A549 (cell line): ENCODE data around the gene SLC5A4. TPM values are rescaled to one million over a fixed set of nuclear protein-coding genes. Genes with fewer than 3 reads are reported as not detected.

Source experiments
- ATAC-seq, 2 experiments: fragments of 200-7000 bp in 1 of 2; fragments of >200 bp in 1 of 2; cut with Nextera tagmentation in 1 of 2; cut with Tn5 transposase in 1 of 2; 3 replicates each; pipeline versions ENCODE4 v1.8.0 to v1.9.1; 2018 to 2020; ENCODE audit warnings: mild to moderate bottlenecking in 1 of 2, moderate library complexity in 1 of 2
- CTCF ChIA-PET: fragments of 300-600 bp; sonication (Branson Sonifier 250); formaldehyde crosslinking; extraction: SDS; loops from one replicate; lab custom pipeline; 2021; ENCODE audit warnings: antibody characterized with exemption, inconsistent platforms; lab: Yijun Ruan, JAX
- POLR2A ChIA-PET: fragments of 350-600 bp; formaldehyde crosslinking; extraction: SDS; loops from one replicate; lab custom pipeline; 2021; ENCODE audit warnings: antibody characterized with exemption, inconsistent platforms; lab: Yijun Ruan, JAX
- DNase-seq, 2 experiments: peaks; one replicate each; pipeline versions ENCODE4 v3.0.0 to v3.0.0-alpha.2; 2011 to 2016; ENCODE audit warnings: low read depth in 1 of 2, low spot score in 1 of 2
- FAIRE-seq: peaks from 2 replicates; lab custom pipeline; 2011; peaks lifted over from hg19 to GRCh38; lab: Jason Lieb, UNC
- H3K27ac ChIP-seq, 2 experiments: fragments of >200 bp; sonication (Bioruptor Twin); formaldehyde crosslinking; 3 replicates each; pipeline ENCODE4 v1.5.1; 2016 to 2017
- H3K4me1 ChIP-seq: fragments of >200 bp; sonication (Bioruptor Twin); formaldehyde crosslinking; 3 replicates; pipeline ENCODE4 v1.6.1; 2016
- H3K4me2 ChIP-seq: fragments of >200 bp; sonication (Bioruptor Twin); formaldehyde crosslinking; 3 replicates; pipeline ENCODE4 v1.6.1; 2016
- H3K4me3 ChIP-seq: fragments of >200 bp; sonication (Bioruptor Twin); formaldehyde crosslinking; 3 replicates; pipeline ENCODE4 v1.5.1; 2016
- H3K9me3 ChIP-seq: fragments of >200 bp; sonication (Bioruptor Twin); formaldehyde crosslinking; 3 replicates; pipeline ENCODE4 v1.6.1; 2016
- CBX2 ChIP-seq: fragments of 200-600 bp; sonication (generic); IDR thresholded peaks from 2 replicates; pipeline ENCODE4 v1.6.1; 2016; ENCODE audit warnings: low read depth, mild to moderate bottlenecking, borderline replicate concordance
- CEBPB ChIP-seq, 2 experiments: fragments of >200 bp in 1 of 2; sonication (Bioruptor Twin) in 1 of 2; formaldehyde crosslinking in 1 of 2; IDR thresholded peaks; 2 replicates each; pipeline ENCODE4 v1.6.1; 2012 to 2016
- EHF ChIP-seq: fragments of 250-450 bp; sonication (Bioruptor Pico); IDR thresholded peaks from 2 replicates; pipeline ENCODE4 v1.5.0; 2020; ENCODE audit warnings: mild to moderate bottlenecking
- EP300 ChIP-seq, 2 experiments: fragments of >200 bp; sonication (Bioruptor Twin); formaldehyde crosslinking; IDR thresholded peaks; 2 replicates in 1 of 2; 3 replicates in 1 of 2; pipeline ENCODE4 v1.6.1; 2016 to 2017
- FOSB ChIP-seq: fragments of 250-450 bp; sonication (Bioruptor Pico); IDR thresholded peaks from 2 replicates; pipeline ENCODE4 v1.5.0; 2020; ENCODE audit warnings: mild to moderate bottlenecking, moderate library complexity
- FOXS1 ChIP-seq: fragments of 250-450 bp; sonication (Bioruptor Pico); IDR thresholded peaks from 2 replicates; pipeline ENCODE4 v1.5.0; 2020; ENCODE audit warnings: mild to moderate bottlenecking, moderate library complexity
- HES2 ChIP-seq: fragments of >200 bp; sonication (Bioruptor Twin); formaldehyde crosslinking; IDR thresholded peaks from 2 replicates; pipeline ENCODE4 v1.6.1; 2016
- HOXB5 ChIP-seq: fragments of 250-450 bp; sonication (Bioruptor Pico); IDR thresholded peaks from 2 replicates; pipeline ENCODE4 v1.5.0; 2020; ENCODE audit warnings: mild to moderate bottlenecking, moderate library complexity
- JUN ChIP-seq, 2 experiments: fragments of >200 bp; sonication (Bioruptor Twin); formaldehyde crosslinking; IDR thresholded peaks; 2 replicates in 1 of 2; 3 replicates in 1 of 2; pipeline ENCODE4 v1.6.1; 2016 to 2017
- JUNB ChIP-seq: fragments of >200 bp; sonication (Bioruptor Twin); formaldehyde crosslinking; IDR thresholded peaks from 2 replicates; pipeline ENCODE4 v1.6.1; 2016
- KDM1A ChIP-seq: fragments of 200-600 bp; sonication (generic); IDR thresholded peaks from 2 replicates; pipeline ENCODE4 v1.6.1; 2016; ENCODE audit warnings: low read depth, mild to moderate bottlenecking
- KDM5A ChIP-seq: fragments of 200-600 bp; sonication (generic); IDR thresholded peaks from 2 replicates; pipeline ENCODE4 v1.6.1; 2016; ENCODE audit warnings: antibody characterized with exemption, mild to moderate bottlenecking
- MAZ ChIP-seq: fragments of 150-350 bp; IDR thresholded peaks from 2 replicates; pipeline ENCODE4 v1.6.1; 2014; ENCODE audit warnings: antibody characterized with exemption, low read depth, low read length, borderline replicate concordance
- MYC ChIP-seq: IDR thresholded peaks from 2 replicates; pipeline ENCODE4 v1.6.1; 2012; ENCODE audit warnings: mild to moderate bottlenecking, inconsistent platforms, low read length, improper control_type of control experiment, borderline replicate concordance
- PHF8 ChIP-seq: fragments of 200-600 bp; sonication (generic); IDR thresholded peaks from 2 replicates; pipeline ENCODE4 v1.6.1; 2016; ENCODE audit warnings: low read depth, mild to moderate bottlenecking, antibody characterized with exemption, moderate library complexity, borderline replicate concordance
- POLR2A ChIP-seq: IDR thresholded peaks from 2 replicates; pipeline ENCODE4 v1.6.1; 2012; ENCODE audit warnings: mild to moderate bottlenecking, low read length
- RARB ChIP-seq: fragments of 250-450 bp; sonication (Bioruptor Pico); IDR thresholded peaks from 2 replicates; pipeline ENCODE4 v1.8.0; 2021; ENCODE audit warnings: mild to moderate bottlenecking, moderate library complexity
- RCOR1 ChIP-seq: fragments of 150-350 bp; IDR thresholded peaks from 2 replicates; pipeline ENCODE4 v1.6.1; 2014; ENCODE audit warnings: antibody characterized with exemption, low read length, low read depth
- REST ChIP-seq: fragments of 200-600 bp; sonication (generic); IDR thresholded peaks from 2 replicates; pipeline ENCODE4 v1.6.1; 2016; ENCODE audit warnings: antibody characterized with exemption, mild to moderate bottlenecking, moderate library complexity
- RFX5 ChIP-seq: fragments of 450-650 bp; IDR thresholded peaks from 2 replicates; pipeline ENCODE4 v1.7.1; 2014; ENCODE audit warnings: antibody characterized with exemption, mild to moderate bottlenecking, moderate library complexity
- SMC3 ChIP-seq: fragments of >200 bp; sonication (Bioruptor Twin); formaldehyde crosslinking; IDR thresholded peaks from 3 replicates; pipeline ENCODE4 v1.6.1; 2018; ENCODE audit warnings: inconsistent platforms
- TFCP2L1 ChIP-seq: fragments of 250-450 bp; sonication (Bioruptor Pico); IDR thresholded peaks from 2 replicates; pipeline ENCODE4 v1.5.0; 2021; ENCODE audit warnings: mild to moderate bottlenecking
- ZFP36 ChIP-seq: fragments of 450-650 bp; IDR thresholded peaks from 2 replicates; pipeline ENCODE4 v1.6.1; 2014; ENCODE audit warnings: borderline replicate concordance; ENCODE audit not compliant: partially characterized antibody
- ZSCAN20 ChIP-seq: fragments of 250-450 bp; sonication (Bioruptor Pico); IDR thresholded peaks from 2 replicates; pipeline ENCODE4 v1.8.0; 2022; ENCODE audit warnings: mild to moderate bottlenecking, moderate library complexity
- WGBS: methylation state at CpG from one replicate; pipeline ENCODE4 v1.1.6; 2017; ENCODE audit errors: missing lambda C conversion rate; 5-methylcytosine and 5-hydroxymethylcytosine counted together
- polyA plus RNA-seq, 4 experiments: library from polyadenylated mRNA; depleted of rRNA in 3 of 4; stranded (reverse); fragments of >200 nt; fragmentation: RNase III in 1 of 4; extraction: RNeasy Plus Mini Kit Qiagen cat#74134 plus additional on column Dnase treatment in 1 of 4; gene quantifications; 2 replicates in 3 of 4; 3 replicates in 1 of 4; pipeline ENCODE4 v1.2.3, GENCODE V29; 2011 to 2017
- TF ChIP-seq, protein P1 (sequence below): IDR thresholded peaks from 2 replicates; pipeline ENCODE4 v1.6.1; 2012
- TF ChIP-seq, protein P2 (sequence below): fragments of 450-650 bp; IDR thresholded peaks from 2 replicates; pipeline ENCODE4 v1.6.1; 2014; ENCODE audit warnings: antibody characterized with exemption
- TF ChIP-seq, protein P3 (sequence below): fragments of 150-350 bp; IDR thresholded peaks from 2 replicates; pipeline ENCODE4 v1.6.1; 2014; ENCODE audit warnings: low read depth, mild to moderate bottlenecking, low read length
- TF ChIP-seq, protein P4 (sequence below): fragments of >200 bp; sonication (Bioruptor Twin); formaldehyde crosslinking; IDR thresholded peaks from 3 replicates; pipeline ENCODE4 v1.5.1; 2016
- TF ChIP-seq, protein P5 (sequence below): fragments of 250-450 bp; sonication (Bioruptor Pico); IDR thresholded peaks from 2 replicates; pipeline ENCODE4 v1.5.0; 2020; ENCODE audit warnings: low read depth, mild to moderate bottlenecking, moderate library complexity

SLC5A4 gene
- polyA plus RNA-seq, 2 of the 4 experiments (the other 2 are of a cell fraction): not detected

GRCh38 chr22:32183625-32184024 lies 71.5 kb downstream of the SLC5A4 start:
- no peak for FAIRE-seq
- no peak for TF ChIP-seq CEBPB (IDR thresholded peaks at IDR 0.05)
- no peak for TF ChIP-seq REST
- no peak for TF ChIP-seq MYC
- no peak for TF ChIP-seq SMC3
- TF ChIP-seq, protein P1, sequence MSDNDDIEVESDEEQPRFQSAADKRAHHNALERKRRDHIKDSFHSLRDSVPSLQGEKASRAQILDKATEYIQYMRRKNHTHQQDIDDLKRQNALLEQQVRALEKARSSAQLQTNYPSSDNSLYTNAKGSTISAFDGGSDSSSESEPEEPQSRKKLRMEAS: no peak
- TF ChIP-seq, protein P2, sequence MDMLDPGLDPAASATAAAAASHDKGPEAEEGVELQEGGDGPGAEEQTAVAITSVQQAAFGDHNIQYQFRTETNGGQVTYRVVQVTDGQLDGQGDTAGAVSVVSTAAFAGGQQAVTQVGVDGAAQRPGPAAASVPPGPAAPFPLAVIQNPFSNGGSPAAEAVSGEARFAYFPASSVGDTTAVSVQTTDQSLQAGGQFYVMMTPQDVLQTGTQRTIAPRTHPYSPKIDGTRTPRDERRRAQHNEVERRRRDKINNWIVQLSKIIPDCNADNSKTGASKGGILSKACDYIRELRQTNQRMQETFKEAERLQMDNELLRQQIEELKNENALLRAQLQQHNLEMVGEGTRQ: no peak
- no peak for TF ChIP-seq EHF (CRISPR knock-in tag)
- TF ChIP-seq ZFP36: no peak
- TF ChIP-seq CBX2: no peak
- TF ChIP-seq KDM1A: no peak
- TF ChIP-seq POLR2A: no peak
- TF ChIP-seq MAZ: no peak
- TF ChIP-seq, protein P3, sequence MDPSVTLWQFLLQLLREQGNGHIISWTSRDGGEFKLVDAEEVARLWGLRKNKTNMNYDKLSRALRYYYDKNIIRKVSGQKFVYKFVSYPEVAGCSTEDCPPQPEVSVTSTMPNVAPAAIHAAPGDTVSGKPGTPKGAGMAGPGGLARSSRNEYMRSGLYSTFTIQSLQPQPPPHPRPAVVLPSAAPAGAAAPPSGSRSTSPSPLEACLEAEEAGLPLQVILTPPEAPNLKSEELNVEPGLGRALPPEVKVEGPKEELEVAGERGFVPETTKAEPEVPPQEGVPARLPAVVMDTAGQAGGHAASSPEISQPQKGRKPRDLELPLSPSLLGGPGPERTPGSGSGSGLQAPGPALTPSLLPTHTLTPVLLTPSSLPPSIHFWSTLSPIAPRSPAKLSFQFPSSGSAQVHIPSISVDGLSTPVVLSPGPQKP: no peak
- no peak for TF ChIP-seq ZSCAN20 (CRISPR knock-in tag)
- TF ChIP-seq FOXS1: no peak
- H3K4me3 ChIP-seq: no peak overlapping the region
- no peak overlapping the region for H3K4me2 ChIP-seq
- ChIA-PET POLR2A (interaction anchor here (0.6 kb wide), 1 partner anchor 12 kb away, joined by 3 read pairs; no protein-coding TSS in a partner anchor), CTCF (no interaction called here)
- ATAC-seq: no peak
- 11% methylated on average over 3 of the region's 3 CpGs for WGBS
- DNase-seq: no peak
- H3K9me3 ChIP-seq: no peaks in the 10 kb centered on the region
- no peaks in the 10 kb centered on the region for H3K4me1 ChIP-seq
- no peak overlapping the region for H3K27ac ChIP-seq

- H3K27ac ChIP-seq: no peak overlapping the region
- DNase-seq (no peak), FAIRE-seq (no peak), ATAC-seq (no peak)
- H3K4me2 ChIP-seq: no peak overlapping the region
- no peaks in the 10 kb centered on the region for H3K4me1 ChIP-seq
- ChIA-PET POLR2A (no interaction called here), CTCF (no interaction called here)
- H3K4me3 ChIP-seq: no peak overlapping the region
- no peaks in the 10 kb centered on the region for H3K9me3 ChIP-seq
- WGBS: 10% methylated on average over 5 of the region's 6 CpGs
- TF ChIP-seq FOSB (CRISPR knock-in tag): no peak
- TF ChIP-seq KDM1A: no peak
- TF ChIP-seq RARB: no peak
- TF ChIP-seq, protein P4, sequence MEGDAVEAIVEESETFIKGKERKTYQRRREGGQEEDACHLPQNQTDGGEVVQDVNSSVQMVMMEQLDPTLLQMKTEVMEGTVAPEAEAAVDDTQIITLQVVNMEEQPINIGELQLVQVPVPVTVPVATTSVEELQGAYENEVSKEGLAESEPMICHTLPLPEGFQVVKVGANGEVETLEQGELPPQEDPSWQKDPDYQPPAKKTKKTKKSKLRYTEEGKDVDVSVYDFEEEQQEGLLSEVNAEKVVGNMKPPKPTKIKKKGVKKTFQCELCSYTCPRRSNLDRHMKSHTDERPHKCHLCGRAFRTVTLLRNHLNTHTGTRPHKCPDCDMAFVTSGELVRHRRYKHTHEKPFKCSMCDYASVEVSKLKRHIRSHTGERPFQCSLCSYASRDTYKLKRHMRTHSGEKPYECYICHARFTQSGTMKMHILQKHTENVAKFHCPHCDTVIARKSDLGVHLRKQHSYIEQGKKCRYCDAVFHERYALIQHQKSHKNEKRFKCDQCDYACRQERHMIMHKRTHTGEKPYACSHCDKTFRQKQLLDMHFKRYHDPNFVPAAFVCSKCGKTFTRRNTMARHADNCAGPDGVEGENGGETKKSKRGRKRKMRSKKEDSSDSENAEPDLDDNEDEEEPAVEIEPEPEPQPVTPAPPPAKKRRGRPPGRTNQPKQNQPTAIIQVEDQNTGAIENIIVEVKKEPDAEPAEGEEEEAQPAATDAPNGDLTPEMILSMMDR: no peak
- TF ChIP-seq RFX5: no peak
- no peak for TF ChIP-seq PHF8
- TF ChIP-seq, protein P5, sequence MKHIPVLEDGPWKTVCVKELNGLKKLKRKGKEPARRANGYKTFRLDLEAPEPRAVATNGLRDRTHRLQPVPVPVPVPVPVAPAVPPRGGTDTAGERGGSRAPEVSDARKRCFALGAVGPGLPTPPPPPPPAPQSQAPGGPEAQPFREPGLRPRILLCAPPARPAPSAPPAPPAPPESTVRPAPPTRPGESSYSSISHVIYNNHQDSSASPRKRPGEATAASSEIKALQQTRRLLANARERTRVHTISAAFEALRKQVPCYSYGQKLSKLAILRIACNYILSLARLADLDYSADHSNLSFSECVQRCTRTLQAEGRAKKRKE (CRISPR knock-in tag): no peak
- TF ChIP-seq, protein P1: no peak
- no peak for TF ChIP-seq KDM5A
- no peak for TF ChIP-seq JUN (IDR thresholded peaks at IDR 0.05)
- no peak for TF ChIP-seq TFCP2L1 (CRISPR knock-in tag)
- TF ChIP-seq CBX2: no peak
- TF ChIP-seq CEBPB (IDR thresholded peaks at IDR 0.05): no peak
- TF ChIP-seq HOXB5 (CRISPR knock-in tag): no peak
- TF ChIP-seq EP300 (IDR thresholded peaks at IDR 0.05): no peak
- TF ChIP-seq HES2: no peak
- no peak for TF ChIP-seq RCOR1
- no peak for TF ChIP-seq JUNB
- TF ChIP-seq, all 56 proteins: peak for 0
These were observed 74.1 kb downstream of the SLC5A4 start for GRCh38 chr22:32181043-32181442.
